GM12875 (cell line): Measurements from ENCODE around the gene CABLES1.
"Not testable (repeated sequence)": the region's sequence is repeated elsewhere in the genome, so short reads cannot be mapped to it uniquely, and the experiment has no call there.

ENCODE experiments used
- H3K4me3 ChIP-seq: one replicate; pipeline ENCODE4 v1.5.1; 2011; ENCODE audit warnings: low read depth, low read length, control low read depth
- TF ChIP-seq, protein P1 (sequence below): IDR thresholded peaks from 2 replicates; pipeline ENCODE4 v1.5.1; 2011; ENCODE audit warnings: low read depth, mild to moderate bottlenecking, control low read depth, inconsistent platforms, low read length, moderate library complexity, borderline replicate concordance; ENCODE audit not compliant: insufficient read depth

The CABLES1 gene

DNA sequence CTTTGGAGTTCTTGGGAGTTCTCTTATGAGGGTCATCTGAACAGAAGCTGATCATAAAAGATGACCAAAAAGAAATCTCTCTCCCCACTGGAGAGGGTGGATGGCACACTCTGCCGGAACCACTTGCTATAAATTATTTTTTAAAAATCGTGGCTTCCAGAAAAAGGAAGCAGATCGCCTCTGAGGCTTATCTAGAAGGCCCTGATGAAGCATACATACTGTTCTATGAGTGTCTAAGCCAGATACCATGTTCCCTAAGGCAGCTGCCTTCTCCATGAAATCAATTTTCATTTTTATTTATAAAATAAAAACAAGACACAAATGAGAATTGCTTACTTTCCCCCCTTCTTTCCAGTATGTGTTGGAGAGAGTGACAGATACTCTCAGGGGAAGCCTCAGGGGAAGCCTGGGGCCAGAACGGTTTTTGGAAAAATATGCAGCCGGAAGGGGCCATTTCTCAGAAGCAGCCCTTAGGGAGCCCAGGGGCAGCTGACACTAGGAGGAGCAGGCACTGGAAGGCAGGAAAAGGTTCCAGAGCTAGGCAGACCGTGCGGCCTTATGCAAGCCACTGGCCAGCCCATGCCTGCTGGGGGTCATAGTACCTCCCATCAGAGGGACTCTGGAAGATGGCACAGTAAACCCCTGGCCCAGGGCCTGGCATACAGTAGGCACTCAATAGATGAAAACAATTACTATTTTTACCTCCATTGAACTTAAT lies 130.6 kb downstream of the CABLES1 start:
- no peak overlapping the region for H3K4me3 ChIP-seq
- TF ChIP-seq, protein P1, sequence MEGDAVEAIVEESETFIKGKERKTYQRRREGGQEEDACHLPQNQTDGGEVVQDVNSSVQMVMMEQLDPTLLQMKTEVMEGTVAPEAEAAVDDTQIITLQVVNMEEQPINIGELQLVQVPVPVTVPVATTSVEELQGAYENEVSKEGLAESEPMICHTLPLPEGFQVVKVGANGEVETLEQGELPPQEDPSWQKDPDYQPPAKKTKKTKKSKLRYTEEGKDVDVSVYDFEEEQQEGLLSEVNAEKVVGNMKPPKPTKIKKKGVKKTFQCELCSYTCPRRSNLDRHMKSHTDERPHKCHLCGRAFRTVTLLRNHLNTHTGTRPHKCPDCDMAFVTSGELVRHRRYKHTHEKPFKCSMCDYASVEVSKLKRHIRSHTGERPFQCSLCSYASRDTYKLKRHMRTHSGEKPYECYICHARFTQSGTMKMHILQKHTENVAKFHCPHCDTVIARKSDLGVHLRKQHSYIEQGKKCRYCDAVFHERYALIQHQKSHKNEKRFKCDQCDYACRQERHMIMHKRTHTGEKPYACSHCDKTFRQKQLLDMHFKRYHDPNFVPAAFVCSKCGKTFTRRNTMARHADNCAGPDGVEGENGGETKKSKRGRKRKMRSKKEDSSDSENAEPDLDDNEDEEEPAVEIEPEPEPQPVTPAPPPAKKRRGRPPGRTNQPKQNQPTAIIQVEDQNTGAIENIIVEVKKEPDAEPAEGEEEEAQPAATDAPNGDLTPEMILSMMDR, result no peak

DNA sequence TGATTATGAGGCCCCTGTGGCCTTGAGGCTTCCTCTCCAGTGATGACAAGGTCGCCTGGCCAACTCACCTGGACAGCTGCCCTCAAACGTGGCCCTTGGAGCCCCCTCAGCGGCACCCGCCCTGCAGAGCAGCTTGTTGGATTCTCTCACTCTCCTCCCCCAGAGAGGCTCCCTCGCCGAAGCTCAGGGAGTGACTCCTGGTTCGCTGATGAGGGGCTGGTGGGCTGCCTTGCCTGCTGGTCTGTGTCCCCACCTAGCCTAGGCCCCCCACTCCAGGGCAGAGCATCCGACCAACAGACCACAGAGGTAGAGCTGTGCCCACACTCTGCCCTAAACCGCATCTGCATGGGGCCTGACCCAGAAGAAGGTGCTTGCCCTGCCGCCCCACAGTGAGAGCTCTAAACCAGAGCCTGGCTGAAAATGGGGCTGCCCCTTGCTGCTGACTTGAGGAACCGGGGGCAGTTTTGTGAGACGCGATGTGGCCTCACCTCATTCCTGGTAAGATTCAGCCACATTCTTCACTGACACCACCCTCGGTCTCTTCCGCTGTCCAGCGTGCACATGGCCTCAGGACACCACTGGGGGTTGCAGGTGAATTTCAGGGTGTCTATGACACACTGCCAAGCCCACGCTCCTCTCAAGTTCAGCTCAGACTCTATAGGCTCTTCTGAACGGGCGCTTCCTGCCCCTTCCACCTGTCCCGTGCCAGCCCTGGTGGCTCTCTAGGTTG lies 131.6 kb downstream of the CABLES1 start:
- TF ChIP-seq, protein P1, result no peak
- H3K4me3 ChIP-seq, result no peak overlapping the region

DNA sequence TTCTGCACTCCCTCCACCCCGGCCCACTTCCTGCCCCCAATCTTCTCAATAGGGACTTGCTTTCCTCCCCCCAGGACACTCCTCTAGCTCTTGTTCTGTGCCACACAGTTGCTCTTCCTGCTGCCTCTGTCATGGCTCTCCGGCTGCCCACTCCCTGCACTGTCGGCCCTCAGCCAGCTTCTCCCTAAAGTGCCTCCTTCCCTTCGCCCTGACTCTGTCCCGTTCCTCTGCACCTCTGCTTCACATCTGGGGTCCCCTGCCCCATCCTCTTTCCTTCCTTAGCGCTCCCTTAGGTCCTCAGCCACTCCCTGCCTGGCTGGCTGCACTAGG lies 132.1 kb downstream of the CABLES1 start:
- TF ChIP-seq, protein P1, result no peak
- no peak overlapping the region for H3K4me3 ChIP-seq

DNA sequence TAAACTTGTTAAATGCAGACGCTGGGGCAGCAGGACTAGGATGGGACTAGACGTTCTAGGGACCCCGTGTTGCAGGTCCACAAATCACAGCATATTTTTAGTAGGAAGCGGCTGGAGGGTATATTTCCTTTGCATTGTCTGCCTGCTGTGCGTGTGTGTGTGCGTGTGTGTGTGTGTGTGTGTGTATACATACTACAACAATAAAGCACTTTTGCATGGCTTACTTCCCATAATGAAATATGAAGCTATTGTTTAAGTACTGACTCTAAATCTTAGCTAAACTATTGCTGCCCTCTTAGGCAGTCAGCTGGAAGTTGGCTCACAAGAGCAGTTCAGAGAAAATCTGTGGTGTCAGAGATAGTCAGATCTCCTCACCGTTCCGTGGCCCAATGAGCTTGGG lies 133.4 kb downstream of the CABLES1 start:
- no peak overlapping the region for H3K4me3 ChIP-seq
- TF ChIP-seq, protein P1, result no peak

DNA sequence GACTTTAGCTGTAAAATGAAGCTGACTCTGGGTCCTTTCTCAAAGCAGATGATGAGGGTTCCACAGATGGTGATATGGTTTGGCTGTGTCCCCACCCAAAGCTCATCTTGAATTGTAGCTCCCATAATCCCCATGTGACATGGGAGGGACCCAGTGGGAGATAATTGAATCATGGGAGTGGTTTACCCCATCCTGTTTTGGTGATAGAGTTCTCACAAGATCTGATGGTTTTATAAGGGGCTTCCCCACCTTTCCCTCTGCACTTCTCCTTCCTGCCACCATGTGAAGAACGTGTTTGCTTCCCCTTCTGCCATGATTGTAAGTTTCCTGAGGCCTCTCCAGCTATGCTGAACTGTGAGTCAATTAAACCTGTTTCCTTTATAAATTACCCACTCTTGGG lies 133.8 kb downstream of the CABLES1 start:
- H3K4me3 ChIP-seq, result not testable (repeated sequence)

DNA sequence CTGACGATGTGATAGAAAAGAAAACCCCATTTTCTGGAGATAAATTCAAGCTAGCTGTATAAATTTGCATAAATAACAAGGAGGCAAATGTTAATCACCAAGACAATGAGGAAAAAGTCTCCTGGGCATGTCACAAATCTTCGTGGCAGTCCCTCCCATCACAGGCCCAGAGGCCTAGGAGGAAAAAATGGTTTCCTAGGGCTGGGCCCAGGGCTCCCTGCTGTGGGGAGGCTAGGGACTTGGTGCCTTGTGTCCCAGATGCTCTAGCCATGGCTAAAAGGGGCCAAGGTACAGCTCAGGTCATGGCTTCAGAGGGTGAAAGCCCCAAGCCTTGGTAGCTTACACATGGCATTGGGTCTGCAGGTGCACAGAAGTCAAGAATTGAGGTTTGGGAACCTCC lies 134.6 kb downstream of the CABLES1 start:
- H3K4me3 ChIP-seq, result no peak overlapping the region
- TF ChIP-seq, protein P1, result no peak

DNA sequence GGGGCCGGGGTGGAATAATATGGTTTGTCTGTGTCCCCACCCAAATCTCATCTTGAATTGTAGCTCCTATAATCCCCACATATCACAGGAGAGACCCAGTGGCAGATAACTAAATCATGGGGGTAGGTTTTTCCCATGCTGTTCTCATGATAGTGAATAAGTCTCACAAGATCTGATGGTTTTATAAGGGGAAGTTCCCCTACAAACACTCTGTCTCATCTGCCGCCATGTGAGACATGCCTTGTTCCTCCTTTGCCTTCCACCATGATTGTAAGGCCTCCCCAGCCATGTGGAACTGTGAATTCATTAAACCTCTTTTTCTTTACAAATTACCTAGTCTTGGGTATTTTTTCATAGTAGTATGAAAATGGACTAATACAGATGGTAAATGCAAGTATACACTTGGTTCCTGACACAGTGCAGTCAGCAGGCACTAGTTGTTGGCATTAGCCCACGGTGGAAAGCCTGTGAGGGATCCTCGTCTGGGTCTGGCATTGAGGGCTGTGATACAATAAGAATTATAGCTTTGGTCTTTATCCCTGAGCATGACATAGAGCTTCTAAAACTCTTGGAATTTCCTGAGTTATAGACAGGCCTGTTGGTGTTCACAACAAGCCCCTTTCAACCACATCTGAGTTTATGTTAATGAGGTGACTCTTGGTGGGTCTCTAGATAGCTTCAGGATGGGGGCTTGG lies 135.8 kb downstream of the CABLES1 start:
- TF ChIP-seq, protein P1, result no peak
- H3K4me3 ChIP-seq, result no peak overlapping the region
